Measurements from ENCODE around the gene ATXN2. TPM values are rescaled to one million over a fixed set of nuclear protein-coding genes. Genes with fewer than 3 reads are reported as not detected.

The ATXN2 gene
- total RNA-seq (2021; fragmentation: NEBNext Ultra II Directional; extraction: Animal tissue kit (Norgen Biotek cat#: 25700)): 100 to 1,000 TPM in 1 of 6 experiments, 10 to 100 TPM in 5; 80.7 to 110 (median 91.9) TPM
- long read RNA-seq, full-length matches to known transcripts: 1 of 30 reads
- long read RNA-seq, partial matches to known transcripts: 13 of 30 reads
- long read RNA-seq, other reads (novel, unspliced or antisense): 16 of 30 reads

DNA sequence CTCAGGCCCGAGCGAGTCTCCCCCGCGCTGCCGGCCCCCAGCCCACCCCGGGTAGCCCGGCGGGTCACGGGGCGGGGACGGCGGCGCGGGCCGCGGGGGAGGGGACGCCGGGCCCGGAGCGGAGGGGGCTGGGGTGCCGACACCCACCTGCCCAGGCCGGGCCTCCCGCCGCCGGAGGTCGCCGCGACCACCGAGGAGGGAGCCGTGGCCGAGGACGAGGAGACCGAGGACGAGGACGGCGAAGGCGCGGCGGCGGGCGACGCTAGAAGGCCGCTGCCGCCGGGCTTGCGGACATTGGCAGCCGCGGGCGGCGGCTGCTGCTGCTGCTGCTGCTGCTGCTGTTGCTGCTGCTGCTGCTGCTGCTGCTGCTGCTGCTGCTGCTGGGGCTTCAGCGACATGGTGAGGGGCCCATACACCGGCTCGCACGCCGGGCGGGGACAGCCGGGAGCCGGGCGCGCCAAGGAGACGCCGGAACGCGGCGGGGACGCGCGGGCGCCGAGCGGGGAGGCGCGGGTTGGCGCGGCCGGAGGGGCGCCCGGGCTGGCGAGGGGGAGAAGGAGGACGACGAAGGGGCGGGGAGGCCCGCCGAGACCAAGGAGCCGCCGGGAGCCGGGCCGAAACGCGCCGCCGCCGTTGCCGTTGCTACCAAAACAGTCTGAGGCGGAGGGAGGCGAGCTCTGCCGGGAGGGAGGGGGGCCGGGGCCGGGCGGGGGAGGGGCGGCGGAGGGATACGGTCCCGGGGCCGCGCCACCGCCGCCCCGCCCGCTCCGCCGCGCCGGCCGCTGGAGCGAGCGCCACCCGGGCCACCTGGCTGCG is at the start of gene ATXN2:
TSS of gene ATXN2 (minus strand) at position 679 of the 816 bp plus-strand sequence. CDS start at position 398, 281 bp downstream.
- TF ChIP-seq, protein P1, sequence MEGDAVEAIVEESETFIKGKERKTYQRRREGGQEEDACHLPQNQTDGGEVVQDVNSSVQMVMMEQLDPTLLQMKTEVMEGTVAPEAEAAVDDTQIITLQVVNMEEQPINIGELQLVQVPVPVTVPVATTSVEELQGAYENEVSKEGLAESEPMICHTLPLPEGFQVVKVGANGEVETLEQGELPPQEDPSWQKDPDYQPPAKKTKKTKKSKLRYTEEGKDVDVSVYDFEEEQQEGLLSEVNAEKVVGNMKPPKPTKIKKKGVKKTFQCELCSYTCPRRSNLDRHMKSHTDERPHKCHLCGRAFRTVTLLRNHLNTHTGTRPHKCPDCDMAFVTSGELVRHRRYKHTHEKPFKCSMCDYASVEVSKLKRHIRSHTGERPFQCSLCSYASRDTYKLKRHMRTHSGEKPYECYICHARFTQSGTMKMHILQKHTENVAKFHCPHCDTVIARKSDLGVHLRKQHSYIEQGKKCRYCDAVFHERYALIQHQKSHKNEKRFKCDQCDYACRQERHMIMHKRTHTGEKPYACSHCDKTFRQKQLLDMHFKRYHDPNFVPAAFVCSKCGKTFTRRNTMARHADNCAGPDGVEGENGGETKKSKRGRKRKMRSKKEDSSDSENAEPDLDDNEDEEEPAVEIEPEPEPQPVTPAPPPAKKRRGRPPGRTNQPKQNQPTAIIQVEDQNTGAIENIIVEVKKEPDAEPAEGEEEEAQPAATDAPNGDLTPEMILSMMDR (IDR thresholded peaks at IDR 0.05): no peak
- peak; percentile 37 for DNase-seq
- Mint-ChIP-seq H3K4me1 (ENCODE audit: low read depth) (peaks cover 38% of the 10 kb centered on the region), H3K36me3 (ENCODE audit: low read depth) (peaks cover 15% of the 10 kb centered on the region), H3K27ac (peak within 1 kb of the TSS; percentile 89), H3K4me3 (peak within 1 kb of the TSS; percentile 93), H3K9me3 (no peaks in the 10 kb centered on the region), H3K27me3 (ENCODE audit: insufficient read depth) (peaks cover 7% of the 10 kb centered on the region; the same call in 1 of the 2 replicates)

DNA sequence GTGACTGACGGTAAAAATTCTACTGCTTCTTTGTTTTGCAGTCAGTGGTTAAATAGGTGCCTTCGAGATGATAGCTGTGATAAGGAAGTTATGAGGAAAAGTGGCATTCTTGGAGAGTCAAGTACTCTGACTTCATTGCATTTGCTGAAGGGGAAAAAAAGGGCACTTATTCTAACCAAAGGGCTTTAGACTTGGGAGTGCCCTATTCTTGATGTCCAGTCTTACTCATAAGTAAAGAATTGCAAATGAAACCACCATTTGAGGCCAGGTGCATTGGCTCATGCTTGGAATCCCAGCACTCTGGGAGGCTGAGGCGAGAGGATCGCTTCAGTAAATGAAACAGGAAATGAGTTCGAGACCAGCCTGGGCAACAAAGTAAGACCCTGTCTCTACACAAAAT is 46.3 kb upstream of the ATXN2 start:
- TF ChIP-seq, protein P1 (IDR thresholded peaks at IDR 0.05): no peak
- no peaks in the 10 kb centered on the region for H3K9me3 Mint-ChIP-seq
- no peak overlapping the region for H3K4me3 Mint-ChIP-seq
- H3K27ac Mint-ChIP-seq: no peak overlapping the region
- no peaks in the 10 kb centered on the region; the same call in 1 of the 2 replicates for H3K27me3 Mint-ChIP-seq (ENCODE audit: insufficient read depth)
- DNase-seq: peak; percentile 55
- peaks cover 37% of the 10 kb centered on the region for H3K36me3 Mint-ChIP-seq (ENCODE audit: low read depth)
- peaks cover 24% of the 10 kb centered on the region for H3K4me1 Mint-ChIP-seq (ENCODE audit: low read depth)

DNA sequence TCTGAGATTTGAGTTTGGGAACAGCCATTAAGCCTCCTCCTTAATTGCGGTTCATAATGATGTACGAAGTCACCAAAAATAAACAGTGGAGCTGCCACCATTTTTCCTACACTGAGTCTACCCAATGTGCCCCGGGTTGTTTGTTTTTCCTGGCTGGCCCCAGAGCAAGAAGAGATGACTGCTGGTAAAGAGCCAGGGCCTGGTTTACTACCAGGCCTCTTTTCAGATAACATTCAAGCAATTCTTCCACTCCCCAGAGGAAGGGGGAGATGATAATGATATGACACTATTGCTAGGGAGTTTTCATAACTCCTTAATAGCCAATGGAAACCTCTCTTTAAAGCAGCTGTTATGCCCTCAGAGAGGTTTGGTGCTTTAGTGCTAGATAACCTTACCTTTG is 44.3 kb upstream of the ATXN2 start:
- Mint-ChIP-seq H3K36me3 (ENCODE audit: low read depth) (peaks cover 34% of the 10 kb centered on the region), H3K4me3 (no peak overlapping the region), H3K27ac (no peak overlapping the region), H3K27me3 (ENCODE audit: insufficient read depth) (no peaks in the 10 kb centered on the region; the same call in 1 of the 2 replicates), H3K4me1 (ENCODE audit: low read depth) (peaks cover 30% of the 10 kb centered on the region), H3K9me3 (no peaks in the 10 kb centered on the region)
- TF ChIP-seq, protein P1 (IDR thresholded peaks at IDR 0.05): peak; percentile 12; the same call in 1 of the 2 replicates
- DNase-seq: peak; percentile 33

GRCh38 chr12:111642681-111643426 is 43.7 kb upstream of the ATXN2 start:
- H3K4me1 Mint-ChIP-seq (ENCODE audit: low read depth): peaks cover 31% of the 10 kb centered on the region
- H3K36me3 Mint-ChIP-seq (ENCODE audit: low read depth): peaks cover 36% of the 10 kb centered on the region
- TF ChIP-seq, protein P1 (IDR thresholded peaks at IDR 0.05): peak; percentile 48; the same call in 1 of the 2 replicates
- no peaks in the 10 kb centered on the region; the same call in 1 of the 2 replicates for H3K27me3 Mint-ChIP-seq (ENCODE audit: insufficient read depth)
- no peaks in the 10 kb centered on the region for H3K9me3 Mint-ChIP-seq
- H3K27ac Mint-ChIP-seq: no peak overlapping the region
- DNase-seq: no peak
- H3K4me3 Mint-ChIP-seq: no peak overlapping the region

DNA sequence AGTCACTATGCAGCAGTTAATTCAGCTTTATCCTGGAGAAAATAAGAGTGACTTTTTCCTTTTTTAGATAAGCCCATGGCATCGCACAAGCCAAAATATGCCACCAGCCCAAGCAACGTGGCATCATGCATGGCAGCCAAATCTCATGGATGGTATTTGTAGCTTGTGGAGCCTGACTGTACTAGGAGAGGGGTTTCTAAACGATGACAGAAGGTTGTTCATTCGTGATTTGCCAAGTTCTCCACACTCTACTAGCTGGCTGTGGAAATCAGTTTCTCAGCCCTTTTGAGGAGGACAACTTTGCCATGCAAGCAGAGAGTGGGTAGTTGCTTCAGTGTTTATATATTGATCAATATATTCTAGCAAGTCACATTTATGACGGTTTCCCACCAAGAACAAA is 41.4 kb upstream of the ATXN2 start:
- H3K27ac Mint-ChIP-seq: no peak overlapping the region
- DNase-seq: no peak
- peaks cover 2% of the 10 kb centered on the region; the same call in 1 of the 2 replicates for H3K27me3 Mint-ChIP-seq (ENCODE audit: insufficient read depth)
- TF ChIP-seq, protein P1 (IDR thresholded peaks at IDR 0.05): no peak
- peaks cover 19% of the 10 kb centered on the region for H3K36me3 Mint-ChIP-seq (ENCODE audit: low read depth)
- no peaks in the 10 kb centered on the region for H3K9me3 Mint-ChIP-seq
- H3K4me3 Mint-ChIP-seq: no peak overlapping the region
- H3K4me1 Mint-ChIP-seq (ENCODE audit: low read depth): peaks cover 41% of the 10 kb centered on the region

All from HFFc6 (cell line).